GM23338 (cell line): ENCODE data around the gene FTO. TPM values are rescaled to one million over a fixed set of nuclear protein-coding genes. Genes with fewer than 3 reads are reported as not detected.

Experiments
- ATAC-seq: fragments of 200-7000 bp; cut with Tn5 transposase; 3 replicates; pipeline ENCODE4 v1.9.1; 2020
- DNase-seq: peaks from one replicate; pipeline ENCODE4 v3.0.0-alpha.2; 2015; ENCODE audit warnings: low spot score
- H2AFZ ChIP-seq: fragments of 200-600 bp; sonication (generic); 2 replicates; pipeline ENCODE4 v1.8.0; 2016; ENCODE audit warnings: antibody characterized with exemption, mild to moderate bottlenecking, moderate library complexity
- H3F3A ChIP-seq: fragments of 200-600 bp; sonication (generic); replicated peaks from 2 replicates; pipeline ENCODE4 v1.8.0; 2017; ENCODE audit warnings: antibody characterized with exemption, mixed run types, low read depth
- H3K27ac ChIP-seq: fragments of 200-600 bp; sonication (generic); 2 replicates; pipeline ENCODE4 v1.6.1; 2016; ENCODE audit warnings: low read depth
- H3K27me3 ChIP-seq: fragments of 200-600 bp; sonication (generic); 2 replicates; pipeline ENCODE4 v1.8.0; 2016; ENCODE audit warnings: mild to moderate bottlenecking, mixed run types, moderate library complexity; ENCODE audit not compliant: insufficient read depth
- H3K36me3 ChIP-seq: fragments of 200-600 bp; sonication (generic); 2 replicates; pipeline ENCODE4 v1.8.0; 2016; ENCODE audit warnings: mild to moderate bottlenecking; ENCODE audit not compliant: insufficient read depth
- H3K4me1 ChIP-seq: fragments of 200-600 bp; sonication (generic); 2 replicates; pipeline ENCODE4 v1.8.0; 2016; ENCODE audit warnings: mild to moderate bottlenecking, moderate library complexity; ENCODE audit not compliant: insufficient read depth
- H3K4me2 ChIP-seq: fragments of 200-600 bp; sonication (generic); 2 replicates; pipeline ENCODE4 v1.7.1; 2017; ENCODE audit warnings: mixed run types
- H3K4me3 ChIP-seq: fragments of 200-600 bp; sonication (generic); 2 replicates; pipeline ENCODE4 v1.6.1; 2016; ENCODE audit warnings: mixed run types
- H3K79me2 ChIP-seq: fragments of 200-600 bp; sonication (generic); replicated peaks from 2 replicates; pipeline ENCODE4 v1.8.0; 2017; ENCODE audit warnings: mild to moderate bottlenecking; ENCODE audit not compliant: insufficient read depth
- H3K9me2 ChIP-seq: fragments of 200-600 bp; sonication (generic); 2 replicates; pipeline ENCODE4 v1.8.0; 2017; ENCODE audit not compliant: insufficient read depth
- H4K20me1 ChIP-seq: fragments of 200-600 bp; sonication (generic); replicated peaks from 2 replicates; pipeline ENCODE4 v1.8.0; 2017; ENCODE audit warnings: mild to moderate bottlenecking; ENCODE audit not compliant: insufficient read depth
- H3K27ac Mint-ChIP-seq: 2 replicates; pipeline ENCODE4 v1.8.0; 2020; ENCODE audit warnings: inconsistent platforms, mild to moderate bottlenecking, moderate library complexity, mixed read lengths
- H3K27me3 Mint-ChIP-seq: 3 replicates; pipeline ENCODE4 v1.8.0; 2022; ENCODE audit warnings: low read depth, mild to moderate bottlenecking, moderate library complexity, mixed read lengths, inconsistent platforms; ENCODE audit not compliant: insufficient read depth, poor library complexity
- H3K36me3 Mint-ChIP-seq: 3 replicates; pipeline ENCODE4 v1.8.0; 2021; ENCODE audit warnings: low read depth, mild to moderate bottlenecking, inconsistent platforms, moderate library complexity, mixed read lengths
- H3K4me1 Mint-ChIP-seq: 3 replicates; pipeline ENCODE4 v1.8.0; 2020; ENCODE audit warnings: mild to moderate bottlenecking, inconsistent platforms, mixed read lengths
- H3K4me3 Mint-ChIP-seq: 3 replicates; pipeline ENCODE4 v1.8.0; 2021; ENCODE audit warnings: moderate library complexity, mild to moderate bottlenecking, inconsistent platforms, mixed read lengths
- H3K9me3 Mint-ChIP-seq: 3 replicates; pipeline ENCODE4 v1.8.0; 2020; ENCODE audit warnings: moderate library complexity, mild to moderate bottlenecking, inconsistent platforms, mixed read lengths
- CREB1 ChIP-seq: fragments of 250-450 bp; sonication (Bioruptor Pico); IDR thresholded peaks from 2 replicates; pipeline ENCODE4 v1.5.0; 2020; ENCODE audit warnings: low read depth, mild to moderate bottlenecking, moderate library complexity
- ETS1 ChIP-seq: IDR thresholded peaks from 2 replicates; pipeline ENCODE4 v1.6.1; 2016; ENCODE audit warnings: antibody characterized with exemption
- EZH2 ChIP-seq: fragments of 200-600 bp; sonication (generic); IDR thresholded peaks from one replicate; pipeline ENCODE4 v1.8.0; 2017; ENCODE audit warnings: antibody characterized with exemption, mild to moderate bottlenecking, low read depth; ENCODE audit not compliant: unreplicated experiment
- EZH2phosphoT487 ChIP-seq: fragments of 200-600 bp; sonication (generic); IDR thresholded peaks from one replicate; pipeline ENCODE4 v1.8.1; 2018; ENCODE audit warnings: antibody characterized with exemption; ENCODE audit not compliant: unreplicated experiment
- JUNB ChIP-seq: IDR thresholded peaks from one replicate; pipeline ENCODE4 v1.6.1; 2016; ENCODE audit warnings: antibody characterized with exemption; ENCODE audit not compliant: unreplicated experiment
- NANOG ChIP-seq: IDR thresholded peaks from 2 replicates; pipeline ENCODE4 v1.6.1; 2016; ENCODE audit warnings: antibody characterized with exemption, borderline replicate concordance
- POLR2AphosphoS5 ChIP-seq: IDR thresholded peaks from 2 replicates; pipeline ENCODE4 v1.6.1; 2016; ENCODE audit warnings: antibody characterized with exemption, low read depth
- REST ChIP-seq: IDR thresholded peaks from one replicate; pipeline ENCODE4 v1.6.1; 2018; ENCODE audit warnings: antibody characterized with exemption; ENCODE audit not compliant: unreplicated experiment
- STAT1 ChIP-seq: IDR thresholded peaks from one replicate; pipeline ENCODE4 v1.6.1; 2016; ENCODE audit warnings: antibody characterized with exemption; ENCODE audit not compliant: unreplicated experiment
- ZNF114 ChIP-seq: fragments of 250-450 bp; sonication (Bioruptor Pico); IDR thresholded peaks from 2 replicates; pipeline ENCODE4 v1.5.0; 2020; ENCODE audit warnings: mild to moderate bottlenecking, moderate library complexity
- ZNF331 ChIP-seq: fragments of 250-450 bp; sonication (Bioruptor Pico); IDR thresholded peaks from 2 replicates; pipeline ENCODE4 v1.5.0; 2020; ENCODE audit warnings: low read depth, mild to moderate bottlenecking, moderate library complexity
- ZNF462 ChIP-seq: fragments of 250-450 bp; sonication (Bioruptor Pico); IDR thresholded peaks from 2 replicates; pipeline ENCODE4 v1.5.0; 2020; ENCODE audit warnings: mild to moderate bottlenecking, moderate library complexity
- polyA plus RNA-seq: library from polyadenylated mRNA; unstranded; fragments of >200 nt; fragmentation: Nextera tagmentation; extraction: Ambion mirVana; gene quantifications from 2 replicates; pipeline ENCODE4 v1.2.1, GENCODE V29; 2016
- total RNA-seq: library from RNA; depleted of rRNA; stranded (reverse); fragments of >200 nt; shearing (Covaris generic); gene quantifications from 2 replicates; pipeline ENCODE4 v1.2.3, GENCODE V29; 2014
- TF ChIP-seq, protein P1 (sequence below), 2 experiments: fragments of 200-600 bp in 1 of 2; sonication (generic) in 1 of 2; conservative IDR thresholded peaks; 2 replicates each; pipeline versions ENCODE4 v1.5.1 to v1.6.1; 2016 to 2017; ENCODE audit warnings: antibody characterized with exemption in 2 of 2, low read depth in 2 of 2, mild to moderate bottlenecking in 2 of 2, moderate library complexity in 1 of 2

Gene FTO
- total and polyA plus RNA-seq, 2 experiments from 2014 or later: 17.7 to 69.6 TPM

GRCh38 chr16:53690771-53691170 is 13.2 kb upstream of the FTO start:
- DNase-seq: no peak
- H3K4me3 Mint-ChIP-seq: no peak overlapping the region
- no peaks in the 10 kb centered on the region for H3K79me2 ChIP-seq
- H2AFZ ChIP-seq: no peak overlapping the region
- no peaks in the 10 kb centered on the region for H3K27me3 ChIP-seq
- H3K36me3 Mint-ChIP-seq: peaks cover 12% of the 10 kb centered on the region; the same call in 2 of the 3 replicates
- H3K4me2 ChIP-seq: no peak overlapping the region
- no peaks in the 10 kb centered on the region for H3K9me3 Mint-ChIP-seq
- H4K20me1 ChIP-seq: no peaks in the 10 kb centered on the region
- H3K27me3 Mint-ChIP-seq: no peaks in the 10 kb centered on the region
- H3K9me2 ChIP-seq: no peaks in the 10 kb centered on the region
- H3F3A ChIP-seq: no peaks in the 10 kb centered on the region
- TF ChIP-seq EZH2phosphoT487 (no peak), ETS1 (no peak), EZH2 (no peak), ZNF462 (CRISPR knock-in tag) (no peak), ZNF331 (CRISPR knock-in tag) (no peak), JUNB (no peak), STAT1 (no peak), REST (no peak), ZNF114 (no peak), POLR2AphosphoS5 (no peak), NANOG (no peak), CREB1 (CRISPR knock-in tag) (no peak)
- TF ChIP-seq, protein P1, sequence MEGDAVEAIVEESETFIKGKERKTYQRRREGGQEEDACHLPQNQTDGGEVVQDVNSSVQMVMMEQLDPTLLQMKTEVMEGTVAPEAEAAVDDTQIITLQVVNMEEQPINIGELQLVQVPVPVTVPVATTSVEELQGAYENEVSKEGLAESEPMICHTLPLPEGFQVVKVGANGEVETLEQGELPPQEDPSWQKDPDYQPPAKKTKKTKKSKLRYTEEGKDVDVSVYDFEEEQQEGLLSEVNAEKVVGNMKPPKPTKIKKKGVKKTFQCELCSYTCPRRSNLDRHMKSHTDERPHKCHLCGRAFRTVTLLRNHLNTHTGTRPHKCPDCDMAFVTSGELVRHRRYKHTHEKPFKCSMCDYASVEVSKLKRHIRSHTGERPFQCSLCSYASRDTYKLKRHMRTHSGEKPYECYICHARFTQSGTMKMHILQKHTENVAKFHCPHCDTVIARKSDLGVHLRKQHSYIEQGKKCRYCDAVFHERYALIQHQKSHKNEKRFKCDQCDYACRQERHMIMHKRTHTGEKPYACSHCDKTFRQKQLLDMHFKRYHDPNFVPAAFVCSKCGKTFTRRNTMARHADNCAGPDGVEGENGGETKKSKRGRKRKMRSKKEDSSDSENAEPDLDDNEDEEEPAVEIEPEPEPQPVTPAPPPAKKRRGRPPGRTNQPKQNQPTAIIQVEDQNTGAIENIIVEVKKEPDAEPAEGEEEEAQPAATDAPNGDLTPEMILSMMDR (conservative IDR thresholded peaks at IDR 0.05; ENCODE audit: low read depth in 2 of 2): no peak
- no peaks in the 10 kb centered on the region for H3K36me3 ChIP-seq
- ATAC-seq: no peak
- no peak overlapping the region for H3K27ac ChIP-seq
- H3K4me1 ChIP-seq: no peaks in the 10 kb centered on the region
- H3K27ac Mint-ChIP-seq: no peak overlapping the region
- no peak overlapping the region for H3K4me3 ChIP-seq
- no peaks in the 10 kb centered on the region; the same call in 2 of the 3 replicates for H3K4me1 Mint-ChIP-seq
